ENCODE measurements around the gene BLOC1S1.

DNA sequence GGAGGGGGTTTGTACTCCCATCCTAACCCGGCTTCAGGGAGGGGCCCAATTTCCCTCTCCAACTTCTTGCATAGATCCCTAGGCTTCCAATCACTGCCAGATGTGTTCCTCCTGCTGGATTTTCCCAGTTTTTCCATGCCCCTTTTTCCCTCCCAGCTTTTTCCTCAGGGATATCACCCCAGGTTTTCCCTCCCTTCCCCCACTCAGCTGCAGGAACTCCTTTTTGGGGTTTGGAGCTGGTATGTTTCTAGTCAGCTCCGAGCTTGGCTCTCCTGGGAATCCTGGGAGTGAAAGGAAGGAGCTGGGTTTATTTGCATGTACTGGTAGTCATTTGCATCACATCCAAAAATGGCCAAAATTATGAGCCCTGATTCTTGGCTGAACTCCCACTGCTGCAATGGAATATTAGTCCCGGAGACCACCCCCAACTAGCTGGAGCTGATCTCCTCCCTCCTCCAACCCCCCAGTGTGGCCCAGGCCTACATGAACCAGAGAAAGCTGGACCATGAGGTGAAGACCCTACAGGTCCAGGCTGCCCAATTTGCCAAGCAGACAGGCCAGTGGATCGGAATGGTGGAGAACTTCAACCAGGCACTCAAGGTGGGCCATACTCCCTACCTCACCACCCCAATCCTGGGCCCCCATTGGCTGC lies 2.9 kb downstream of the BLOC1S1 start:
- TF ChIP-seq, protein P1, sequence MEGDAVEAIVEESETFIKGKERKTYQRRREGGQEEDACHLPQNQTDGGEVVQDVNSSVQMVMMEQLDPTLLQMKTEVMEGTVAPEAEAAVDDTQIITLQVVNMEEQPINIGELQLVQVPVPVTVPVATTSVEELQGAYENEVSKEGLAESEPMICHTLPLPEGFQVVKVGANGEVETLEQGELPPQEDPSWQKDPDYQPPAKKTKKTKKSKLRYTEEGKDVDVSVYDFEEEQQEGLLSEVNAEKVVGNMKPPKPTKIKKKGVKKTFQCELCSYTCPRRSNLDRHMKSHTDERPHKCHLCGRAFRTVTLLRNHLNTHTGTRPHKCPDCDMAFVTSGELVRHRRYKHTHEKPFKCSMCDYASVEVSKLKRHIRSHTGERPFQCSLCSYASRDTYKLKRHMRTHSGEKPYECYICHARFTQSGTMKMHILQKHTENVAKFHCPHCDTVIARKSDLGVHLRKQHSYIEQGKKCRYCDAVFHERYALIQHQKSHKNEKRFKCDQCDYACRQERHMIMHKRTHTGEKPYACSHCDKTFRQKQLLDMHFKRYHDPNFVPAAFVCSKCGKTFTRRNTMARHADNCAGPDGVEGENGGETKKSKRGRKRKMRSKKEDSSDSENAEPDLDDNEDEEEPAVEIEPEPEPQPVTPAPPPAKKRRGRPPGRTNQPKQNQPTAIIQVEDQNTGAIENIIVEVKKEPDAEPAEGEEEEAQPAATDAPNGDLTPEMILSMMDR (IDR thresholded peaks at IDR 0.05), result no peak
- TF ChIP-seq RAD21 (conservative IDR thresholded peaks at IDR 0.05 in 1 of 2, IDR thresholded peaks at IDR 0.05 in 1 of 2) (no peak), MAFK (IDR thresholded peaks at IDR 0.05; ENCODE audit: partially characterized antibody) (no peak), HDAC2 (IDR thresholded peaks at IDR 0.05) (no peak), EP300 (IDR thresholded peaks at IDR 0.05) (no peak), POLR2A (IDR thresholded peaks at IDR 0.05; ENCODE audit: low read length) (no peak), SREBF2 (IDR thresholded peaks at IDR 0.05) (no peak), CHD2 (IDR thresholded peaks at IDR 0.05; ENCODE audit: low read length, partially characterized antibody) (no peak), FOXS1 (CRISPR knock-in tag; IDR thresholded peaks at IDR 0.05) (no peak), TP53 (CRISPR knock-in tag; IDR thresholded peaks at IDR 0.05) (no peak)

Measured in A549 (cell line).